ENCODE results near the gene GDF2. TPM values are rescaled to one million over a fixed set of nuclear protein-coding genes. Genes with fewer than 3 reads are reported as not detected.

GDF2 gene
- total and polyA plus RNA-seq, 2 of the 4 experiments (the other 2 are of a cell fraction) = under 0.01 TPM; not detected in 1

DNA sequence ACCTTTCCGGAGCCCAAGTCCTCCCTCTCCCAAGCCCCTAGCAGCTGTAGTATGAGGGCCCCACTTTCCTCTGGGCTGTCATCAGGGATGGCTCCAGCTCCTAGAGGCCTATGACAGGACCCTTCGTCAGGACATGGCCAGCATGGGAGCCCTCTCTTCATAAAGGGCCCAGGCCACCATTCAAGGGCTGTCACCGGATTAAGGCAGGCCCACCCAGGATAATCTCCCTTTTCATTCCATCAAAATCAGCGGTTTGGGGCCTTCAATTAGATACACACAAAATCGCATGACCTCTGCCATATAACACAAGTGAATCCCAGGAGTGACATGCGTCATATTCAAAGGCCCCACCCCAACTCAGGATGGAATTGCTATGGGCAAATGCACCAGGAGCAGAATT is 34.4 kb upstream of the GDF2 start:
- DNase-seq = no peak
- dilution Hi-C loops (cut with HindIII; ENCODE audit: low sequenced_read_pairs, unreplicated experiment) (no loop called here), intact Hi-C loops (cut with micrococcal nuclease) (no loop called here), in situ Hi-C loops (cut with MboI; ENCODE audit: low sequenced_read_pairs) (no loop called here)
- CTCF ChIA-PET = no interaction called here
- no peaks in the 10 kb centered on the region for H3K9me3 ChIP-seq (ENCODE audit: control insufficient read depth, insufficient read depth, low read length)
- H3K79me1 ChIP-seq (ENCODE audit: low read depth in 1 of 2, low read length in 2 of 2) = no peaks in the 10 kb centered on the region
- H3K18ac ChIP-seq (ENCODE audit: low read depth, low read length) = no peak overlapping the region
- no peak overlapping the region for H4K91ac ChIP-seq (ENCODE audit: insufficient read depth, low read depth, low read length)
- H3K4me1 ChIP-seq (ENCODE audit: control insufficient read depth, insufficient read depth, low read length) = no peaks in the 10 kb centered on the region
- no peak overlapping the region for H2AK5ac ChIP-seq (ENCODE audit: low read depth, low read length)
- H3K27me3 ChIP-seq (ENCODE audit: control insufficient read depth, insufficient read depth, low read length) = peaks cover 30% of the 10 kb centered on the region
- H2BK5ac ChIP-seq (ENCODE audit: low read depth, low read length, poor library complexity, severe bottlenecking) = no peak overlapping the region
- POLR2A ChIA-PET (ENCODE audit: unreplicated experiment) = no interaction called here
- no peak overlapping the region for H3K14ac ChIP-seq (replicated peaks; ENCODE audit: low read depth, low read length)
- H3K9ac ChIP-seq (ENCODE audit: low read depth, low read length) = no peak overlapping the region
- no peak overlapping the region for H3K23ac ChIP-seq (ENCODE audit: low read depth, low read length)
- no peak overlapping the region for H2BK15ac ChIP-seq (ENCODE audit: low read depth, low read length)
- peak overlapping the region; percentile 78 for H2AK9ac ChIP-seq (replicated peaks; ENCODE audit: low read depth, low read length, poor library complexity)
- H2BK20ac ChIP-seq (ENCODE audit: low read depth, low read length) = no peak overlapping the region
- no peak for TF ChIP-seq RFX5 (IDR thresholded peaks at IDR 0.05; ENCODE audit: low read depth, low read length)
- TF ChIP-seq CHD1 (IDR thresholded peaks at IDR 0.05; ENCODE audit: low read depth, low read length) = no peak
- no peak for TF ChIP-seq RAD21 (IDR thresholded peaks at IDR 0.05; ENCODE audit: low read length)
- TF ChIP-seq RCOR1 (IDR thresholded peaks at IDR 0.05; ENCODE audit: insufficient replicate concordance, low read length) = no peak
- no peak for TF ChIP-seq MXI1 (IDR thresholded peaks at IDR 0.05; ENCODE audit: borderline replicate concordance, low read depth, low read length)
- TF ChIP-seq, protein P1, sequence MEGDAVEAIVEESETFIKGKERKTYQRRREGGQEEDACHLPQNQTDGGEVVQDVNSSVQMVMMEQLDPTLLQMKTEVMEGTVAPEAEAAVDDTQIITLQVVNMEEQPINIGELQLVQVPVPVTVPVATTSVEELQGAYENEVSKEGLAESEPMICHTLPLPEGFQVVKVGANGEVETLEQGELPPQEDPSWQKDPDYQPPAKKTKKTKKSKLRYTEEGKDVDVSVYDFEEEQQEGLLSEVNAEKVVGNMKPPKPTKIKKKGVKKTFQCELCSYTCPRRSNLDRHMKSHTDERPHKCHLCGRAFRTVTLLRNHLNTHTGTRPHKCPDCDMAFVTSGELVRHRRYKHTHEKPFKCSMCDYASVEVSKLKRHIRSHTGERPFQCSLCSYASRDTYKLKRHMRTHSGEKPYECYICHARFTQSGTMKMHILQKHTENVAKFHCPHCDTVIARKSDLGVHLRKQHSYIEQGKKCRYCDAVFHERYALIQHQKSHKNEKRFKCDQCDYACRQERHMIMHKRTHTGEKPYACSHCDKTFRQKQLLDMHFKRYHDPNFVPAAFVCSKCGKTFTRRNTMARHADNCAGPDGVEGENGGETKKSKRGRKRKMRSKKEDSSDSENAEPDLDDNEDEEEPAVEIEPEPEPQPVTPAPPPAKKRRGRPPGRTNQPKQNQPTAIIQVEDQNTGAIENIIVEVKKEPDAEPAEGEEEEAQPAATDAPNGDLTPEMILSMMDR (conservative IDR thresholded peaks at IDR 0.05; ENCODE audit: low read depth, low read length) = no peak
- TF ChIP-seq, protein P2, sequence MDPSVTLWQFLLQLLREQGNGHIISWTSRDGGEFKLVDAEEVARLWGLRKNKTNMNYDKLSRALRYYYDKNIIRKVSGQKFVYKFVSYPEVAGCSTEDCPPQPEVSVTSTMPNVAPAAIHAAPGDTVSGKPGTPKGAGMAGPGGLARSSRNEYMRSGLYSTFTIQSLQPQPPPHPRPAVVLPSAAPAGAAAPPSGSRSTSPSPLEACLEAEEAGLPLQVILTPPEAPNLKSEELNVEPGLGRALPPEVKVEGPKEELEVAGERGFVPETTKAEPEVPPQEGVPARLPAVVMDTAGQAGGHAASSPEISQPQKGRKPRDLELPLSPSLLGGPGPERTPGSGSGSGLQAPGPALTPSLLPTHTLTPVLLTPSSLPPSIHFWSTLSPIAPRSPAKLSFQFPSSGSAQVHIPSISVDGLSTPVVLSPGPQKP (IDR thresholded peaks at IDR 0.05; ENCODE audit: borderline replicate concordance, low read depth, low read length) = no peak
- TF ChIP-seq MAFK (IDR thresholded peaks at IDR 0.05; ENCODE audit: low read depth, low read length) = no peak
- TF ChIP-seq BHLHE40 (IDR thresholded peaks at IDR 0.05; ENCODE audit: low read depth, low read length) = no peak
- TF ChIP-seq FOS (IDR thresholded peaks at IDR 0.05; ENCODE audit: low read depth, low read length) = no peak
- no peak for TF ChIP-seq NFE2L2 (IDR thresholded peaks at IDR 0.05; ENCODE audit: low read depth, low read length)
- no peak for TF ChIP-seq MAZ (IDR thresholded peaks at IDR 0.05; ENCODE audit: borderline replicate concordance, low read depth, low read length)
- no peak for TF ChIP-seq POLR2A (IDR thresholded peaks at IDR 0.05; ENCODE audit: low read depth, low read length)
- H3K36me3 ChIP-seq (ENCODE audit: control insufficient read depth, insufficient read depth, low read length) = no peaks in the 10 kb centered on the region
- no peak overlapping the region for H3K56ac ChIP-seq (ENCODE audit: extremely low read depth, insufficient read depth, low read length)
- H2BK120ac ChIP-seq (ENCODE audit: low read depth, low read length) = no peak overlapping the region
- H3K4me2 ChIP-seq (ENCODE audit: low read depth, low read length) = no peak overlapping the region
- no CpG with 5 or more reads among the region's 6 CpGs for WGBS, 2 experiments (ENCODE audit: extremely low coverage in 2 of 2, insufficient read length in 1 of 2)
- H3K27ac ChIP-seq (ENCODE audit: insufficient read depth, low read length) = no peak overlapping the region
- no peak for ATAC-seq (ENCODE audit: low read depth)
- no peak overlapping the region for H4K8ac ChIP-seq (ENCODE audit: low read depth in 2 of 2, low read length in 2 of 2)
- H3K9me1 ChIP-seq (ENCODE audit: insufficient read depth, low read length) = no peaks in the 10 kb centered on the region; the same call in 1 of the 2 replicates
- no peak overlapping the region for H3K4ac ChIP-seq (ENCODE audit: low read depth, low read length)
- BruUV-seq (replicated peaks) = no TSS peak
- no peaks in the 10 kb centered on the region for H4K20me1 ChIP-seq (ENCODE audit: insufficient read depth, low read length)
- H2AFZ ChIP-seq (replicated peaks; ENCODE audit: low read length, poor library complexity) = no peak overlapping the region
- no peak overlapping the region for H4K5ac ChIP-seq (ENCODE audit: low read depth, low read length)
- no peak overlapping the region for H3K4me3 ChIP-seq (ENCODE audit: insufficient read depth, low read depth, low read length)
